H54 (cell line): ENCODE results near the gene USP54.
"Not testable (repeated sequence)": the region's sequence is repeated elsewhere in the genome, so short reads cannot be mapped to it uniquely, and the experiment has no call there.

Source experiments
- DNase-seq: peaks from one replicate; pipeline ENCODE4 v3.0.0; 2011; ENCODE audit warnings: low spot score, mixed read lengths; ENCODE audit not compliant: insufficient read length
- FAIRE-seq: peaks from 3 replicates; lab custom pipeline; 2011; peaks lifted over from hg19 to GRCh38; lab: Jason Lieb, UNC
- POLR2A ChIP-seq: IDR thresholded peaks from 2 replicates; pipeline ENCODE4 v1.6.1; 2011; ENCODE audit warnings: low read depth, mild to moderate bottlenecking, low read length

USP54 gene

GRCh38 chr10:73590881-73591799 lies at the start of gene USP54:
TSS of gene USP54 (minus strand) at chr10:73591342. CDS start at chr10:73575658, 15,684 bp downstream.
- no peak for TF ChIP-seq POLR2A
- DNase-seq = peak; percentile 60
- peak; percentile 100 for FAIRE-seq

- no peak for TF ChIP-seq POLR2A
- FAIRE-seq = no peak
- DNase-seq = no peak
Measured at GRCh38 chr10:73639286-73639685, 48.1 kb upstream of the USP54 start.

GRCh38 chr10:73635781-73636180 lies 44.6 kb upstream of the USP54 start:
- no peak for DNase-seq
- no peak for TF ChIP-seq POLR2A
- no peak for FAIRE-seq

- TF ChIP-seq POLR2A = no peak
- no peak for FAIRE-seq
- DNase-seq = peak; percentile 42
Measured at GRCh38 chr10:73634421-73634820, 43.3 kb upstream of the USP54 start.

GRCh38 chr10:73629165-73629564 lies 38.0 kb upstream of the USP54 start:
- FAIRE-seq = no peak
- TF ChIP-seq POLR2A = no peak
- no peak for DNase-seq

GRCh38 chr10:73628405-73628804 lies 37.3 kb upstream of the USP54 start:
- FAIRE-seq = no peak
- no peak for TF ChIP-seq POLR2A
- no peak for DNase-seq

GRCh38 chr10:73627300-73627699 lies 36.2 kb upstream of the USP54 start:
- DNase-seq (no peak), FAIRE-seq (no peak)
- no peak for TF ChIP-seq POLR2A

GRCh38 chr10:73625884-73626752 lies 35.0 kb upstream of the USP54 start:
- DNase-seq (peak; percentile 98), FAIRE-seq (peak; percentile 97)
- TF ChIP-seq POLR2A = peak; percentile 70

- FAIRE-seq (no peak), DNase-seq (peak; percentile 65)
- 0 out of 2 replicates have a peak, but pooled peaks have one; percentile 10 for TF ChIP-seq POLR2A
Measured at GRCh38 chr10:73625004-73625883, 34.1 kb upstream of the USP54 start.

- no peak for DNase-seq
- TF ChIP-seq POLR2A = no peak
- no peak for FAIRE-seq
Measured at GRCh38 chr10:73623056-73623455, 31.9 kb upstream of the USP54 start.

GRCh38 chr10:73620974-73621373 lies 29.8 kb upstream of the USP54 start:
- not testable (repeated sequence) for FAIRE-seq, DNase-seq

- not testable (repeated sequence) for DNase-seq
Measured at GRCh38 chr10:73617143-73617542, 26.0 kb upstream of the USP54 start.

GRCh38 chr10:73614720-73615119 lies 23.6 kb upstream of the USP54 start:
- no peak for TF ChIP-seq POLR2A
- no peak for FAIRE-seq

More at GRCh38 chr10:73617143-73617542, 26.0 kb upstream of the USP54 start:
- not testable (repeated sequence) for FAIRE-seq

More at GRCh38 chr10:73614720-73615119, 23.6 kb upstream of the USP54 start:
- DNase-seq = no peak
